ENCODE results near the gene KCNH8.
A peak's percentile ranks its signal among the peaks of the same experiment; 100 is the strongest.

KCNH8 gene

DNA sequence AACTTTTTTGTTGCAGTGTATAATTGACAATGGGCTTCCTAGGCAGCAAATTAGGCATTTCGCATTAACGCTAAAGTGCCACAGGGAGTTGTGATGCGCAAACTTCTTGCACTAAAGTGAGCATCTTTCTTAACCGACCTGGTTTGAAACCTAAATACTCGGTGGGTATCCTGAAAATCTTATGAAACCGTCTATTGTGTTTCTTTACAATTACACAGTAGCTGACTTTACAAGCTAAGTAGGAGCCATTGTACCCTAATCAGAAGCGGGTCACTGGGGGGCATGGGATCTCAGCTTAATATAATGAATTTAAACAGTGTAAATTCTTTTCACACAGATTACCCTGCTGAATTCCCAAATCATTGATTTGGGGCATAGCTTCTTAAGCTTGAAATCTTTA, 328.0 kb downstream of the KCNH8 start:
- no peak for DNase-seq
- Histone ChIP-seq H3K36me3 (ENCODE audit: control insufficient read depth in 4 of 4, insufficient read depth in 4 of 4, low read length in 3 of 4) (no peaks in the 10 kb centered on the region), H3K9me3 (ENCODE audit: control extremely low read depth in 1 of 5, control insufficient read depth in 4 of 5, insufficient read depth in 2 of 5, low read depth in 1 of 5, low read length in 4 of 5) (peaks cover 0 to 2% (median 0%) of the 10 kb centered on the region in 5 experiments), H3K4me1 (ENCODE audit: control extremely low read depth in 1 of 4, control insufficient read depth in 4 of 4, insufficient read depth in 4 of 4, low read length in 3 of 4) (no peaks in the 10 kb centered on the region), H3K4me3 (ENCODE audit: control insufficient read depth in 1 of 7, extremely low read depth in 1 of 7, insufficient read depth in 4 of 7, low read depth in 2 of 7, low read length in 6 of 7) (no peak overlapping the region), H3K27me3 (replicated peaks in 2 of 5; ENCODE audit: control insufficient read depth in 4 of 5, insufficient read depth in 5 of 5, low read length in 4 of 5) (no peaks in the 10 kb centered on the region), H3K27ac (ENCODE audit: insufficient read depth in 1 of 2, low read depth in 1 of 2, low read length in 2 of 2, poor library complexity in 1 of 2, severe bottlenecking in 2 of 2) (no peak overlapping the region)
- WGBS (ENCODE audit: insufficient coverage), result 92% methylated on average over 6 of the region's 7 CpGs
- ChIA-PET CTCF (no interaction called here), POLR2A (no interaction called here)

DNA sequence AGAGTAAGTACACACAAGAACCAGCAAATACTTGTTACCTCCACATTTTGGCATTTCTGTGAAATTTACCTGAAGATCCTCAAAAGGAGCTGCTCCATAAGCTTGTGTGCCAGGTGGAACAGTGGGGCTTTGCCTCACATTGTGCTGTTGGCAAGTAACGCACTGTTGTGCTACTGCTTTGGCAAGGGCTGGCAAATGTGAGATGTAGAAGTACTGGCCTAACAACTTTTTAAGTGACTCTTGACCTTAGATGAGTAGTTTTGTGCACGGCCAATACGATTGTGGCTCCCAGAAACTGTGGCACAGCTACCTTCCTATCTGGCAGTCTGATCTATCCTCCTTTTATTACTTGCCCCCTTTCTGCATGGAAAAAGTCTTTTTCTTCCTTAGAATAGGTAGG, 337.0 kb downstream of the KCNH8 start:
- H3K9me3 ChIP-seq (ENCODE audit: control extremely low read depth in 1 of 5, control insufficient read depth in 4 of 5, insufficient read depth in 2 of 5, low read depth in 1 of 5, low read length in 4 of 5), result no peaks in the 10 kb centered on the region
- CTCF ChIA-PET, result no interaction called here
- H3K4me1 ChIP-seq (ENCODE audit: control extremely low read depth in 1 of 4, control insufficient read depth in 4 of 4, insufficient read depth in 4 of 4, low read length in 3 of 4), result peaks cover 0 to 6% (median 0%) of the 10 kb centered on the region in 4 experiments
- no peaks in the 10 kb centered on the region for H3K27me3 ChIP-seq (replicated peaks in 2 of 5; ENCODE audit: control insufficient read depth in 4 of 5, insufficient read depth in 5 of 5, low read length in 4 of 5)
- no peak overlapping the region for H3K4me3 ChIP-seq (ENCODE audit: control insufficient read depth in 1 of 7, extremely low read depth in 1 of 7, insufficient read depth in 4 of 7, low read depth in 2 of 7, low read length in 6 of 7)
- no peak for DNase-seq
- WGBS (ENCODE audit: insufficient coverage), result 100% methylated on average over 3 of the region's 3 CpGs
- POLR2A ChIA-PET, result no interaction called here
- no peak overlapping the region for H3K27ac ChIP-seq (ENCODE audit: insufficient read depth in 1 of 2, low read depth in 1 of 2, low read length in 2 of 2, poor library complexity in 1 of 2, severe bottlenecking in 2 of 2)
- H3K36me3 ChIP-seq (ENCODE audit: control insufficient read depth in 4 of 4, insufficient read depth in 4 of 4, low read length in 3 of 4), result no peaks in the 10 kb centered on the region

DNA sequence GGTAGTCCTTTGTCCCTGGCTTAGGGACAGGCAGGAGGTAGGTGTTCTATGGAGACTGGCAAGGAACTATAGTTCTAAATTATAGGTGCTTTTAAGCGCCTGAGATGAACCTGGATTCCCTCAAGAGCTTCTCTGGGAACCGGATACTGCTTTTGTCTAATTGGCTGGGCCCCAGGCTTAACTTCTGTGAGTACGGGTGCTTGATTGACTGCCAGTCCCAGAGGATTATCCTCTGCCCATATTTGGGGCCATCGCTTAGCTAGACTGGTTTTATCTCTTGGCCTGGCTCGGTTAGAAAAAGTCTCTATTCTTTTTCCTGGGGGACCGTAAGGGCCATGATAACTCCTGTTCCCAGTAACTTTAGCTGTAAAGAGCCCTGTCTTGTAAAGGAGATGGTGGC, 339.1 kb downstream of the KCNH8 start:
- H3K27ac ChIP-seq (ENCODE audit: insufficient read depth in 1 of 2, low read depth in 1 of 2, low read length in 2 of 2, poor library complexity in 1 of 2, severe bottlenecking in 2 of 2), result no peak overlapping the region

GRCh38 chr3:19488939-19489338, 340.6 kb downstream of the KCNH8 start:
- 90% methylated on average over 2 of the region's 4 CpGs for WGBS (ENCODE audit: insufficient coverage)
- Histone ChIP-seq H3K9me3 (ENCODE audit: control extremely low read depth in 1 of 5, control insufficient read depth in 4 of 5, insufficient read depth in 2 of 5, low read depth in 1 of 5, low read length in 4 of 5) (no peaks in the 10 kb centered on the region), H3K27me3 (replicated peaks in 2 of 5; ENCODE audit: control insufficient read depth in 4 of 5, insufficient read depth in 5 of 5, low read length in 4 of 5) (no peaks in the 10 kb centered on the region), H3K4me3 (ENCODE audit: control insufficient read depth in 1 of 7, extremely low read depth in 1 of 7, insufficient read depth in 4 of 7, low read depth in 2 of 7, low read length in 6 of 7) (no peak overlapping the region), H3K36me3 (ENCODE audit: control insufficient read depth in 4 of 4, insufficient read depth in 4 of 4, low read length in 3 of 4) (no peaks in the 10 kb centered on the region), H3K27ac (ENCODE audit: insufficient read depth in 1 of 2, low read depth in 1 of 2, low read length in 2 of 2, poor library complexity in 1 of 2, severe bottlenecking in 2 of 2) (no peak overlapping the region), H3K4me1 (ENCODE audit: control extremely low read depth in 1 of 4, control insufficient read depth in 4 of 4, insufficient read depth in 4 of 4, low read length in 3 of 4) (peaks cover 0 to 6% (median 0%) of the 10 kb centered on the region in 4 experiments)
- peak in 2 of 3 donors; percentile 15 to 38 for DNase-seq
- POLR2A ChIA-PET, result no interaction called here
- CTCF ChIA-PET, result no interaction called here

More for the DNA sequence above, 339.1 kb downstream of the KCNH8 start:
- Histone ChIP-seq H3K27me3 (replicated peaks in 2 of 5; ENCODE audit: control insufficient read depth in 4 of 5, insufficient read depth in 5 of 5, low read length in 4 of 5) (no peaks in the 10 kb centered on the region), H3K9me3 (ENCODE audit: control extremely low read depth in 1 of 5, control insufficient read depth in 4 of 5, insufficient read depth in 2 of 5, low read depth in 1 of 5, low read length in 4 of 5) (no peaks in the 10 kb centered on the region), H3K36me3 (ENCODE audit: control insufficient read depth in 4 of 4, insufficient read depth in 4 of 4, low read length in 3 of 4) (no peaks in the 10 kb centered on the region), H3K4me1 (ENCODE audit: control extremely low read depth in 1 of 4, control insufficient read depth in 4 of 4, insufficient read depth in 4 of 4, low read length in 3 of 4) (peaks cover 0 to 6% (median 0%) of the 10 kb centered on the region in 4 experiments), H3K4me3 (ENCODE audit: control insufficient read depth in 1 of 7, extremely low read depth in 1 of 7, insufficient read depth in 4 of 7, low read depth in 2 of 7, low read length in 6 of 7) (no peak overlapping the region)
- 98% methylated on average over 5 of the region's 6 CpGs for WGBS (ENCODE audit: insufficient coverage)
- POLR2A ChIA-PET, result no interaction called here
- CTCF ChIA-PET, result no interaction called here
- no peak for DNase-seq

GRCh38 chr3:19489936-19490335, 341.6 kb downstream of the KCNH8 start:
- Histone ChIP-seq H3K36me3 (ENCODE audit: control insufficient read depth in 4 of 4, insufficient read depth in 4 of 4, low read length in 3 of 4) (no peaks in the 10 kb centered on the region), H3K27me3 (replicated peaks in 2 of 5; ENCODE audit: control insufficient read depth in 4 of 5, insufficient read depth in 5 of 5, low read length in 4 of 5) (no peaks in the 10 kb centered on the region), H3K4me3 (ENCODE audit: control insufficient read depth in 1 of 7, extremely low read depth in 1 of 7, insufficient read depth in 4 of 7, low read depth in 2 of 7, low read length in 6 of 7) (no peak overlapping the region), H3K4me1 (ENCODE audit: control extremely low read depth in 1 of 4, control insufficient read depth in 4 of 4, insufficient read depth in 4 of 4, low read length in 3 of 4) (peaks cover 0 to 6% (median 0%) of the 10 kb centered on the region in 4 experiments), H3K9me3 (ENCODE audit: control extremely low read depth in 1 of 5, control insufficient read depth in 4 of 5, insufficient read depth in 2 of 5, low read depth in 1 of 5, low read length in 4 of 5) (peaks cover 0 to 3% (median 0%) of the 10 kb centered on the region in 5 experiments), H3K27ac (ENCODE audit: insufficient read depth in 1 of 2, low read depth in 1 of 2, low read length in 2 of 2, poor library complexity in 1 of 2, severe bottlenecking in 2 of 2) (no peak overlapping the region)
- WGBS (ENCODE audit: insufficient coverage), result 97% methylated on average over 12 of the region's 13 CpGs
- ChIA-PET CTCF (no interaction called here), POLR2A (no interaction called here)
- DNase-seq, result no peak

DNA sequence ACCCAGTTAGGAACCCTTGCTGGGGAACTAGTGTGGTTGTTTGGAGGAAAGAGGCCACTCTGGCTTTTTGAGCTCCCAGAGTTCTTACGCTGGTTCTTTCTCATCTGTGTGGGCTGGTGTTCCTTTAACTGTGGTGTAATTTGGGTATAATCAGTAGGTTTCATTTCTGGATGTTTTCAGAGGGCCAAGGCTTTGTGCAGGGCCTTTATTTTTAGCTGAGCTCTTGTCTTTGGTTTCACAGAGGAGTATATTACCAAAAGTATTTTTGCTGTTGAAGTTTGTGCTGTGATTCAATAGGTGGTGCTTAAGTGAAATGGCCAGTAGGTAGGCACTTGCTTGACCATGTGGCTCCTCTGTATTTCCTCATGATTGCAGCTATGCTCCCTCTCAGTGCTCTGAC, 357.9 kb downstream of the KCNH8 start:
- POLR2A ChIA-PET, result no interaction called here

GRCh38 chr3:19522305-19522704, 374.0 kb downstream of the KCNH8 start:
- no peaks in the 10 kb centered on the region for H3K36me3 ChIP-seq (ENCODE audit: control insufficient read depth in 4 of 4, insufficient read depth in 4 of 4, low read length in 3 of 4)
- H3K9me3 ChIP-seq (ENCODE audit: control extremely low read depth in 1 of 5, control insufficient read depth in 4 of 5, insufficient read depth in 2 of 5, low read depth in 1 of 5, low read length in 4 of 5), result no peaks in the 10 kb centered on the region
- CTCF ChIA-PET, result no interaction called here
- POLR2A ChIA-PET, result no interaction called here
- no peak overlapping the region for H3K27ac ChIP-seq (ENCODE audit: insufficient read depth in 1 of 2, low read depth in 1 of 2, low read length in 2 of 2, poor library complexity in 1 of 2, severe bottlenecking in 2 of 2)
- 100% methylated on average over 1 of the region's 1 CpG for WGBS (ENCODE audit: insufficient coverage)
- DNase-seq, result no peak
- peaks cover 0 to 4% (median 0%) of the 10 kb centered on the region in 4 experiments for H3K4me1 ChIP-seq (ENCODE audit: control extremely low read depth in 1 of 4, control insufficient read depth in 4 of 4, insufficient read depth in 4 of 4, low read length in 3 of 4)
- no peaks in the 10 kb centered on the region for H3K27me3 ChIP-seq (replicated peaks in 2 of 5; ENCODE audit: control insufficient read depth in 4 of 5, insufficient read depth in 5 of 5, low read length in 4 of 5)
- H3K4me3 ChIP-seq (ENCODE audit: control insufficient read depth in 1 of 7, extremely low read depth in 1 of 7, insufficient read depth in 4 of 7, low read depth in 2 of 7, low read length in 6 of 7), result no peak overlapping the region

More for the DNA sequence above, 357.9 kb downstream of the KCNH8 start:
- whole genome bisulfite sequencing (ENCODE audit: insufficient coverage), result 100% methylated on average over 1 of the region's 1 CpG
- Histone ChIP-seq H3K4me1 (ENCODE audit: control extremely low read depth in 1 of 4, control insufficient read depth in 4 of 4, insufficient read depth in 4 of 4, low read length in 3 of 4) (no peaks in the 10 kb centered on the region), H3K36me3 (ENCODE audit: control insufficient read depth in 4 of 4, insufficient read depth in 4 of 4, low read length in 3 of 4) (no peaks in the 10 kb centered on the region), H3K27ac (ENCODE audit: insufficient read depth in 1 of 2, low read depth in 1 of 2, low read length in 2 of 2, poor library complexity in 1 of 2, severe bottlenecking in 2 of 2) (no peak overlapping the region), H3K27me3 (replicated peaks in 2 of 5; ENCODE audit: control insufficient read depth in 4 of 5, insufficient read depth in 5 of 5, low read length in 4 of 5) (no peaks in the 10 kb centered on the region), H3K9me3 (ENCODE audit: control extremely low read depth in 1 of 5, control insufficient read depth in 4 of 5, insufficient read depth in 2 of 5, low read depth in 1 of 5, low read length in 4 of 5) (no peaks in the 10 kb centered on the region), H3K4me3 (ENCODE audit: control insufficient read depth in 1 of 7, extremely low read depth in 1 of 7, insufficient read depth in 4 of 7, low read depth in 2 of 7, low read length in 6 of 7) (no peak overlapping the region)
- CTCF ChIA-PET, result no interaction called here
- no peak for DNase-seq

Data from common myeloid progenitor, CD34-positive (primary cell).